Measurements from ENCODE around the gene C4B.

DNA sequence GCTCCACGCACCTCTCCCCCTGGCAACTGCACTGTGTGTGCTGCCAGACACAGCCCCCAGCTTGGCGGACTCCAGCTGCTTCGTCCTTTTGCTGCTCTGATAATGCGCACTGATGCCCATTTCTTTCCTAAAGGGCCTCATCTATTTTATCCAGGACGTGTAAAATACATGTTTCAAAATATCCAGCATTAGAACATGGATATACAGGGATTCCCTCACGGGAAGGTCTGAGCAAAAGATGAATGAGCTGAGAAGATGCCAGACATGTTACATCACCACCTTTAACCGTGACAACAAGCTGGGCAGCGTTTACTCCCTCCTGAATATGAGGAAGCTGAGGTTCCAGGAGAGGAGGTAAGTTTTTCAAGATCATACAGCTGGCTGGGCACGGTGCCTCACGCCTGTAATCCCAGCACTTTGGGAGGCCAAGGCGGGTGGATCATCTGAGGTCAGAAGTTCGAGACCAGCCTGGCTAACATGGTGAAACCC, 61.8 kb downstream of the C4B start:
- TF ChIP-seq, protein P1, sequence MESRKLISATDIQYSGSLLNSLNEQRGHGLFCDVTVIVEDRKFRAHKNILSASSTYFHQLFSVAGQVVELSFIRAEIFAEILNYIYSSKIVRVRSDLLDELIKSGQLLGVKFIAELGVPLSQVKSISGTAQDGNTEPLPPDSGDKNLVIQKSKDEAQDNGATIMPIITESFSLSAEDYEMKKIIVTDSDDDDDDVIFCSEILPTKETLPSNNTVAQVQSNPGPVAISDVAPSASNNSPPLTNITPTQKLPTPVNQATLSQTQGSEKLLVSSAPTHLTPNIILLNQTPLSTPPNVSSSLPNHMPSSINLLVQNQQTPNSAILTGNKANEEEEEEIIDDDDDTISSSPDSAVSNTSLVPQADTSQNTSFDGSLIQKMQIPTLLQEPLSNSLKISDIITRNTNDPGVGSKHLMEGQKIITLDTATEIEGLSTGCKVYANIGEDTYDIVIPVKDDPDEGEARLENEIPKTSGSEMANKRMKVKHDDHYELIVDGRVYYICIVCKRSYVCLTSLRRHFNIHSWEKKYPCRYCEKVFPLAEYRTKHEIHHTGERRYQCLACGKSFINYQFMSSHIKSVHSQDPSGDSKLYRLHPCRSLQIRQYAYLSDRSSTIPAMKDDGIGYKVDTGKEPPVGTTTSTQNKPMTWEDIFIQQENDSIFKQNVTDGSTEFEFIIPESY (IDR thresholded peaks at IDR 0.05; ENCODE audit: extremely low read depth, insufficient replicate concordance, low read length): no peak
- TF ChIP-seq, protein P2, sequence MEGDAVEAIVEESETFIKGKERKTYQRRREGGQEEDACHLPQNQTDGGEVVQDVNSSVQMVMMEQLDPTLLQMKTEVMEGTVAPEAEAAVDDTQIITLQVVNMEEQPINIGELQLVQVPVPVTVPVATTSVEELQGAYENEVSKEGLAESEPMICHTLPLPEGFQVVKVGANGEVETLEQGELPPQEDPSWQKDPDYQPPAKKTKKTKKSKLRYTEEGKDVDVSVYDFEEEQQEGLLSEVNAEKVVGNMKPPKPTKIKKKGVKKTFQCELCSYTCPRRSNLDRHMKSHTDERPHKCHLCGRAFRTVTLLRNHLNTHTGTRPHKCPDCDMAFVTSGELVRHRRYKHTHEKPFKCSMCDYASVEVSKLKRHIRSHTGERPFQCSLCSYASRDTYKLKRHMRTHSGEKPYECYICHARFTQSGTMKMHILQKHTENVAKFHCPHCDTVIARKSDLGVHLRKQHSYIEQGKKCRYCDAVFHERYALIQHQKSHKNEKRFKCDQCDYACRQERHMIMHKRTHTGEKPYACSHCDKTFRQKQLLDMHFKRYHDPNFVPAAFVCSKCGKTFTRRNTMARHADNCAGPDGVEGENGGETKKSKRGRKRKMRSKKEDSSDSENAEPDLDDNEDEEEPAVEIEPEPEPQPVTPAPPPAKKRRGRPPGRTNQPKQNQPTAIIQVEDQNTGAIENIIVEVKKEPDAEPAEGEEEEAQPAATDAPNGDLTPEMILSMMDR (IDR thresholded peaks at IDR 0.05 in 2 of 3, conservative IDR thresholded peaks at IDR 0.05 in 1 of 3; ENCODE audit: borderline replicate concordance in 1 of 3, insufficient read depth in 1 of 3, low read depth in 2 of 3, low read length in 2 of 3): no peak

Data from HCT116 (cell line).